Left lung (tissue), 10 donors: ENCODE measurements around the gene NXN. TPM values are rescaled to one million over a fixed set of nuclear protein-coding genes. Genes with fewer than 3 reads are reported as not detected.
A peak's percentile ranks its signal among the peaks of the same experiment; 100 is the strongest.
"Not testable (repeated sequence)": the region's sequence is repeated elsewhere in the genome, so short reads cannot be mapped to it uniquely, and the experiment has no call there.

Source experiments
- ATAC-seq: fragments of 200-7000 bp; cut with Tn5 transposase; one replicate; pipeline ENCODE4 v1.9.1; 2020; ENCODE audit warnings: moderate library complexity
- DNase-seq, 4 donors: peaks; one replicate each; pipeline ENCODE4 v3.0.0-alpha.2; 2013 to 2020
- H3K27ac ChIP-seq, 2 donors: fragments of 200-600 bp; sonication (generic) in 1 of 2; one replicate each; pipeline versions ENCODE4 v1.5.0 to v1.8.0; 2020 to 2021
- H3K27me3 ChIP-seq, 2 donors: fragments of 200-600 bp; sonication (generic) in 1 of 2; one replicate each; pipeline versions ENCODE4 v1.5.0 to v1.8.0; 2020 to 2021
- H3K36me3 ChIP-seq, 2 donors: fragments of 200-600 bp; sonication (generic) in 1 of 2; one replicate each; pipeline versions ENCODE4 v1.5.0 to v1.8.0; 2020 to 2021
- H3K4me1 ChIP-seq, 2 donors: fragments of 200-600 bp; one replicate each; pipeline ENCODE4 v1.8.0; 2021
- H3K4me3 ChIP-seq, 2 donors: fragments of 200-600 bp; sonication (generic) in 1 of 2; one replicate each; pipeline versions ENCODE4 v1.5.0 to v1.8.0; 2020 to 2021; ENCODE audit warnings: mild to moderate bottlenecking in 1 of 2
- H3K9me3 ChIP-seq, 2 donors: fragments of 200-600 bp; sonication (generic) in 1 of 2; one replicate each; pipeline versions ENCODE4 v1.5.0 to v1.8.0; 2020 to 2021
- CTCF ChIP-seq, 2 donors: fragments of 200-600 bp; sonication (generic) in 1 of 2; IDR thresholded peaks; one replicate each; pipeline versions ENCODE4 v1.5.0 to v1.8.0; 2021; ENCODE audit warnings: antibody characterized with exemption in 2 of 2
- intact Hi-C, 2 donors: fragments of 100-400 bp; cut with DNase I; formaldehyde crosslinking; loops; one replicate each; pipeline versions ENCODE4 v1.11.2 to v1.14.2; 2022
- polyA plus RNA-seq, 6 donors: library from polyadenylated mRNA; unstranded; fragments of 120-200 nt; gene quantifications; one replicate each; pipeline ENCODE4 v1.2.1, GENCODE V29; 2013; ENCODE audit not compliant: insufficient read length in 6 of 6
- total RNA-seq, 2 donors: library from RNA; stranded (reverse); fragmentation: NEBNext Ultra II Directional; extraction: Animal tissue kit (Norgen Biotek cat#: 25700); gene quantifications; one replicate each; pipeline ENCODE4 v1.2.1, GENCODE V29; 2021
- donor health status: DM: no; HTN: yes; CAD: no.
- donor health status: DM: no; HTN: no; CAD: no.

Gene NXN
- total and polyA plus RNA-seq, 8 donors: 33.8 to 59.1 (median 55.1) TPM

- ATAC-seq: no peak
- no peak for TF ChIP-seq CTCF (IDR thresholded peaks at IDR 0.05)
- H3K27ac ChIP-seq: peak overlapping the region; percentile 44 to 69
- intact Hi-C loops: no loop called here
- no peak overlapping the region for H3K4me3 ChIP-seq
- no peaks in the 10 kb centered on the region for H3K27me3 ChIP-seq
- H3K36me3 ChIP-seq: peaks cover 0 to 75% of the 10 kb centered on the region in 2 donors
- H3K4me1 ChIP-seq: peaks cover 37 to 85% of the 10 kb centered on the region in 2 donors
- H3K9me3 ChIP-seq: no peaks in the 10 kb centered on the region
- peak in 1 of 4 donors; percentile 65 for DNase-seq
These were observed 22.2 kb upstream of the NXN start for GRCh38 chr17:1001640-1002411.

- H3K4me1 ChIP-seq: peaks cover 35 to 81% of the 10 kb centered on the region in 2 donors
- H3K9me3 ChIP-seq: no peaks in the 10 kb centered on the region
- DNase-seq: peak in 3 of 4 donors; percentile 40 to 79 (median 66)
- no peak overlapping the region for H3K4me3 ChIP-seq
- peaks cover 0 to 65% of the 10 kb centered on the region in 2 donors for H3K36me3 ChIP-seq
- no peak for ATAC-seq
- TF ChIP-seq CTCF (IDR thresholded peaks at IDR 0.05): no peak
- no peaks in the 10 kb centered on the region for H3K27me3 ChIP-seq
- intact Hi-C loops: no loop called here
- peak overlapping the region; percentile 30 to 44 for H3K27ac ChIP-seq
These were observed 21.3 kb upstream of the NXN start for GRCh38 chr17:1000597-1001461.

- intact Hi-C loops: no loop called here
- DNase-seq (no peak), ATAC-seq (no peak)
- Histone ChIP-seq H3K27ac (no peak overlapping the region), H3K27me3 (no peaks in the 10 kb centered on the region), H3K4me1 (peaks cover 25 to 54% of the 10 kb centered on the region in 2 donors), H3K9me3 (peaks cover 0 to 6% of the 10 kb centered on the region in 2 donors), H3K4me3 (peak overlapping the region in 1 of 2 donors; percentile 94), H3K36me3 (peaks cover 0 to 38% of the 10 kb centered on the region in 2 donors)
- TF ChIP-seq CTCF (IDR thresholded peaks at IDR 0.05): no peak
These were observed 18.5 kb upstream of the NXN start for GRCh38 chr17:998111-998510.

GRCh38 chr17:996554-997344 lies 17.2 kb upstream of the NXN start, which contains the start of gene TIMM22:
TIMM22 (plus strand) TSS chr17:997129; CDS start chr17:997143, 14 bp downstream.
- intact Hi-C loops: no loop called here
- Histone ChIP-seq H3K4me1 (peaks cover 21 to 40% of the 10 kb centered on the region in 2 donors), H3K9me3 (peaks cover 0 to 17% of the 10 kb centered on the region in 2 donors), H3K4me3 (peak within 1 kb of the TSS; percentile 94 to 99), H3K27ac (peak within 1 kb of the TSS; percentile 87 to 90), H3K36me3 (peaks cover 0 to 24% of the 10 kb centered on the region in 2 donors), H3K27me3 (no peaks in the 10 kb centered on the region)
- DNase-seq (peak; percentile 94 to 99 (median 96)), ATAC-seq (peak; percentile 96)
- TF ChIP-seq CTCF (IDR thresholded peaks at IDR 0.05): peak; percentile 91 to 94

- H3K27ac ChIP-seq, DNase-seq, ATAC-seq, H3K27me3 ChIP-seq, H3K4me3 ChIP-seq, intact Hi-C loops: not testable (repeated sequence)
- Histone ChIP-seq H3K9me3 (peaks cover 0 to 17% of the 10 kb centered on the region in 2 donors), H3K4me1 (peaks cover 15 to 28% of the 10 kb centered on the region in 2 donors), H3K36me3 (peaks cover 0 to 10% of the 10 kb centered on the region in 2 donors)
These were observed 15.7 kb upstream of the NXN start for GRCh38 chr17:995324-995723.
